GM18520 (cell line): ENCODE results near the gene SLC6A12.

Experiments
- ATAC-seq: cut with Tn5 transposase; IDR thresholded peaks from one replicate; pipeline ENCODE4 v1.9.1; 2021; ENCODE audit not compliant: unreplicated experiment

The SLC6A12 gene

GRCh38 chr12:143964-144649, 69.8 kb downstream of the SLC6A12 start:
- no peak for ATAC-seq

GRCh38 chr12:140162-140561, 73.8 kb downstream of the SLC6A12 start:
- no peak for ATAC-seq
